WERI-Rb-1 (cell line): ENCODE measurements around the gene CSNK1G3.

Experiments used
- DNase-seq: peaks from one replicate; pipeline ENCODE4 v3.0.0-alpha.2; 2020
- H3K27ac ChIP-seq: fragments of 250-450 bp; sonication (Bioruptor Pico); 2 replicates; pipeline ENCODE4 v1.5.1; 2020; ENCODE audit warnings: mild to moderate bottlenecking, moderate library complexity
- H3K27me3 ChIP-seq: fragments of 250-450 bp; sonication (Bioruptor Pico); 2 replicates; pipeline ENCODE4 v1.5.1; 2021; ENCODE audit warnings: mild to moderate bottlenecking, low read depth, moderate library complexity; ENCODE audit not compliant: insufficient read depth, severe bottlenecking
- H3K36me3 ChIP-seq: fragments of 250-450 bp; sonication (Bioruptor Pico); 2 replicates; pipeline ENCODE4 v1.5.1; 2020; ENCODE audit warnings: mild to moderate bottlenecking, moderate library complexity
- H3K4me3 ChIP-seq: 2 replicates; pipeline ENCODE4 v1.5.1; 2011; ENCODE audit warnings: low read depth, mild to moderate bottlenecking, control low read depth, low read length
- H3K9me3 ChIP-seq: fragments of 250-450 bp; sonication (Bioruptor Pico); 2 replicates; pipeline ENCODE4 v1.5.1; 2021; ENCODE audit warnings: mild to moderate bottlenecking, moderate library complexity; ENCODE audit not compliant: severe bottlenecking
- TF ChIP-seq, protein P1 (sequence below): IDR thresholded peaks from 2 replicates; pipeline ENCODE4 v1.5.1; 2011; ENCODE audit warnings: low read depth, mild to moderate bottlenecking, control low read depth, inconsistent platforms, low read length

Gene CSNK1G3

DNA sequence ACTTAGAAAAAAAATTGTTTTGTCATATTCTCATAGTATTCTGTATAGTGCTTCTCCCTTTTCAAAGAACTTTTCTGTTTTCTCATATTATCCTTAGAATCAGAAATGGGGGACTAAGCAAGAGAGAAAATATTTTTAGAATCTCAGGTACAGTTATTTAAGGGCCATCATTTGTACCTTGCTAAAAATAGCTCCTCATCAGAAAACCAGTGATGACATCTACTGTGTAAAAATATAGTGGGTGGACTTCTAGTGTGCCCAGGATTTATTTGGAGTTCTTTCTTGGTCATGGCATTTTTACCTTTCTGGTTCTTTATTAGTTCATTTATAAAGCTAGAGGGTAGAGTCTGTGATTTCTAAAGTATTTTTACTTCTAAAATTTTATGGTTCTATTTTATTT, 82.5 kb downstream of the CSNK1G3 start:
- H3K9me3 ChIP-seq = no peaks in the 10 kb centered on the region
- TF ChIP-seq, protein P1, sequence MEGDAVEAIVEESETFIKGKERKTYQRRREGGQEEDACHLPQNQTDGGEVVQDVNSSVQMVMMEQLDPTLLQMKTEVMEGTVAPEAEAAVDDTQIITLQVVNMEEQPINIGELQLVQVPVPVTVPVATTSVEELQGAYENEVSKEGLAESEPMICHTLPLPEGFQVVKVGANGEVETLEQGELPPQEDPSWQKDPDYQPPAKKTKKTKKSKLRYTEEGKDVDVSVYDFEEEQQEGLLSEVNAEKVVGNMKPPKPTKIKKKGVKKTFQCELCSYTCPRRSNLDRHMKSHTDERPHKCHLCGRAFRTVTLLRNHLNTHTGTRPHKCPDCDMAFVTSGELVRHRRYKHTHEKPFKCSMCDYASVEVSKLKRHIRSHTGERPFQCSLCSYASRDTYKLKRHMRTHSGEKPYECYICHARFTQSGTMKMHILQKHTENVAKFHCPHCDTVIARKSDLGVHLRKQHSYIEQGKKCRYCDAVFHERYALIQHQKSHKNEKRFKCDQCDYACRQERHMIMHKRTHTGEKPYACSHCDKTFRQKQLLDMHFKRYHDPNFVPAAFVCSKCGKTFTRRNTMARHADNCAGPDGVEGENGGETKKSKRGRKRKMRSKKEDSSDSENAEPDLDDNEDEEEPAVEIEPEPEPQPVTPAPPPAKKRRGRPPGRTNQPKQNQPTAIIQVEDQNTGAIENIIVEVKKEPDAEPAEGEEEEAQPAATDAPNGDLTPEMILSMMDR = no peak
- no peak overlapping the region for H3K27ac ChIP-seq
- no peaks in the 10 kb centered on the region; the same call in 1 of the 2 replicates for H3K36me3 ChIP-seq
- no peak overlapping the region for H3K4me3 ChIP-seq
- DNase-seq = no peak
- no peaks in the 10 kb centered on the region for H3K27me3 ChIP-seq

- Histone ChIP-seq H3K9me3 (no peaks in the 10 kb centered on the region), H3K27me3 (no peaks in the 10 kb centered on the region), H3K4me3 (no peak overlapping the region), H3K27ac (no peak overlapping the region), H3K36me3 (no peaks in the 10 kb centered on the region)
- no peak for DNase-seq
- TF ChIP-seq, protein P1 = no peak
Observed at GRCh38 chr5:123597018-123597417, 85.0 kb downstream of the CSNK1G3 start.

GRCh38 chr5:123598028-123598689, 86.2 kb downstream of the CSNK1G3 start:
- Histone ChIP-seq H3K9me3 (no peaks in the 10 kb centered on the region), H3K36me3 (no peaks in the 10 kb centered on the region), H3K27me3 (no peaks in the 10 kb centered on the region), H3K4me3 (no peak overlapping the region), H3K27ac (no peak overlapping the region)
- DNase-seq = no peak
- TF ChIP-seq, protein P1 = no peak

GRCh38 chr5:123599171-123599570, 87.2 kb downstream of the CSNK1G3 start:
- H3K4me3 ChIP-seq = no peak overlapping the region
- no peak overlapping the region for H3K27ac ChIP-seq
- no peaks in the 10 kb centered on the region for H3K36me3 ChIP-seq
- DNase-seq = no peak
- TF ChIP-seq, protein P1 = no peak
- H3K9me3 ChIP-seq = no peaks in the 10 kb centered on the region
- H3K27me3 ChIP-seq = no peaks in the 10 kb centered on the region

DNA sequence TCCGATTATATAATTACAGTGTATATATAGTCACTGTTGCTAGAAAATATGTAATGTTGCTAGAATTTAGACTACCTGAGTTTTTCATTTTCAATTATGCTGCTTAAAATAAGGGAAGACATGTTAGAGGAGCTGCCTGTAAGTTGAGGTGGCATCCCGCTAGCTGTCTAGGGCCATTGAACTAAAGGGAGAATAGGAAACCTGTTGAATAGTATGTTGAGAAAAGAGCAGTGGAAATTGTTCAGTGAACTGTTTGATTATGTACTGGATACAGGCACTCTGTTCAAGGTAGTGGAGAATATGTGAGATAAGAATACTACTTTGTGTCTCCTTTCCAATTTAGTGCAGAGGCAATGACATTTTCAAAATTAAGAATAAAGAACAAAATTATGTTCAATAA, 89.6 kb downstream of the CSNK1G3 start:
- Histone ChIP-seq H3K36me3 (no peaks in the 10 kb centered on the region), H3K27me3 (no peaks in the 10 kb centered on the region), H3K9me3 (no peaks in the 10 kb centered on the region), H3K27ac (no peak overlapping the region), H3K4me3 (no peak overlapping the region)
- DNase-seq = no peak
- TF ChIP-seq, protein P1 = no peak

DNA sequence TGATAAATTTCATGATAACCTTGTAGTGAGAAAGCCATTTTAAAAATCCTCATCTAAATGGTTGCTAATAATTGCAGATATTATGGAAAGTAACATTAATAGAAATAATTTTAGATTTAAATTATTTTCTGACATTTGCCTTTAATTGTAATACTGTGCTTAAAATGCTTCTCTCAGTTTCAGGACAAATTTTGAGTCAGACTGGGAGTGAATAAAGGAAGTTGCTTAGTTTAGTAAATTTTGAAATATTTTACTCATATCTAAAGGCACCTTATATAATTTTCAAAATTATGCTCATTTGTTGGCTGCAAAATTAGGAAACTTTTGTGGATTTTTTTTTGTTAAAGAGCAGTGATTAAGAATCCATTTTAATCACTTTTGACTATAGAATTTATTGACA, 93.8 kb downstream of the CSNK1G3 start:
- no peaks in the 10 kb centered on the region for H3K36me3 ChIP-seq
- no peak for DNase-seq
- no peaks in the 10 kb centered on the region for H3K9me3 ChIP-seq
- TF ChIP-seq, protein P1 = no peak
- H3K27me3 ChIP-seq = no peaks in the 10 kb centered on the region
- H3K27ac ChIP-seq = no peak overlapping the region
- H3K4me3 ChIP-seq = no peak overlapping the region
